Lower lobe of right lung (tissue), 2 donors: ENCODE data around the gene SEMA4B. TPM values are rescaled to one million over a fixed set of nuclear protein-coding genes. Genes with fewer than 3 reads are reported as not detected.
"Not testable (repeated sequence)": the region's sequence is repeated elsewhere in the genome, so short reads cannot be mapped to it uniquely, and the experiment has no call there.

Source experiments
- ATAC-seq, 2 donors: fragments of 200-7000 bp; cut with Tn5 transposase; one replicate each; pipeline ENCODE4 v1.9.1; 2020 to 2022; ENCODE audit warnings: mild to moderate bottlenecking in 2 of 2, moderate library complexity in 2 of 2
- DNase-seq: peaks from one replicate; pipeline ENCODE4 v3.0.0-alpha.2; 2020
- H3K27ac ChIP-seq: fragments of 200-600 bp; one replicate; pipeline ENCODE4 v1.8.0; 2022
- H3K27me3 ChIP-seq: fragments of 200-600 bp; one replicate; pipeline ENCODE4 v1.8.0; 2022; ENCODE audit warnings: low read depth
- H3K36me3 ChIP-seq: fragments of 200-600 bp; one replicate; pipeline ENCODE4 v1.8.0; 2022; ENCODE audit warnings: mild to moderate bottlenecking
- H3K4me1 ChIP-seq: fragments of 200-600 bp; one replicate; pipeline ENCODE4 v1.8.0; 2022
- H3K4me3 ChIP-seq: fragments of 200-600 bp; one replicate; pipeline ENCODE4 v1.8.0; 2022; ENCODE audit warnings: mild to moderate bottlenecking
- H3K9me3 ChIP-seq: fragments of 200-600 bp; one replicate; pipeline ENCODE4 v1.8.0; 2022
- intact Hi-C: fragments of 100-400 bp; cut with DNase I; formaldehyde crosslinking; loops from one replicate; pipeline ENCODE4 v1.11.0; 2022
- total RNA-seq: library from RNA; stranded (reverse); fragmentation: NEBNext Ultra II Directional; extraction: Animal tissue kit (Norgen Biotek cat#: 25700); gene quantifications from one replicate; pipeline ENCODE4 v1.2.1, GENCODE V29; 2021
- TF ChIP-seq, protein P1 (sequence below): fragments of 200-600 bp; IDR thresholded peaks from one replicate; pipeline ENCODE4 v1.8.0; 2022; ENCODE audit warnings: antibody characterized with exemption, mild to moderate bottlenecking
- donor health status: DM: no; HTN: yes; CAD: no; lungs with severe emphysema.

SEMA4B gene
- total RNA-seq, 1 donor from 2014 or later: 48.1 TPM

- Histone ChIP-seq H3K27me3 (no peaks in the 10 kb centered on the region), H3K27ac (no peak overlapping the region), H3K9me3 (no peaks in the 10 kb centered on the region), H3K36me3 (peaks cover 26% of the 10 kb centered on the region), H3K4me1 (peaks cover 4% of the 10 kb centered on the region), H3K4me3 (no peak overlapping the region)
- intact Hi-C loops: no loop called here
- DNase-seq: no peak
- TF ChIP-seq, protein P1, sequence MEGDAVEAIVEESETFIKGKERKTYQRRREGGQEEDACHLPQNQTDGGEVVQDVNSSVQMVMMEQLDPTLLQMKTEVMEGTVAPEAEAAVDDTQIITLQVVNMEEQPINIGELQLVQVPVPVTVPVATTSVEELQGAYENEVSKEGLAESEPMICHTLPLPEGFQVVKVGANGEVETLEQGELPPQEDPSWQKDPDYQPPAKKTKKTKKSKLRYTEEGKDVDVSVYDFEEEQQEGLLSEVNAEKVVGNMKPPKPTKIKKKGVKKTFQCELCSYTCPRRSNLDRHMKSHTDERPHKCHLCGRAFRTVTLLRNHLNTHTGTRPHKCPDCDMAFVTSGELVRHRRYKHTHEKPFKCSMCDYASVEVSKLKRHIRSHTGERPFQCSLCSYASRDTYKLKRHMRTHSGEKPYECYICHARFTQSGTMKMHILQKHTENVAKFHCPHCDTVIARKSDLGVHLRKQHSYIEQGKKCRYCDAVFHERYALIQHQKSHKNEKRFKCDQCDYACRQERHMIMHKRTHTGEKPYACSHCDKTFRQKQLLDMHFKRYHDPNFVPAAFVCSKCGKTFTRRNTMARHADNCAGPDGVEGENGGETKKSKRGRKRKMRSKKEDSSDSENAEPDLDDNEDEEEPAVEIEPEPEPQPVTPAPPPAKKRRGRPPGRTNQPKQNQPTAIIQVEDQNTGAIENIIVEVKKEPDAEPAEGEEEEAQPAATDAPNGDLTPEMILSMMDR: no peak
- ATAC-seq: no peak
Observed at GRCh38 chr15:90243943-90244639, 43.0 kb downstream of the SEMA4B start.

GRCh38 chr15:90248789-90249202, 47.7 kb downstream of the SEMA4B start:
- ATAC-seq: peak in 1 of 2 donors; percentile 18
- Histone ChIP-seq H3K36me3 (no peaks in the 10 kb centered on the region), H3K27me3 (no peaks in the 10 kb centered on the region), H3K27ac (no peak overlapping the region), H3K4me3 (peak overlapping the region; percentile 70), H3K9me3 (no peaks in the 10 kb centered on the region), H3K4me1 (peaks cover 12% of the 10 kb centered on the region)
- TF ChIP-seq, protein P1: no peak
- intact Hi-C loops: no loop called here
- no peak for DNase-seq

DNA sequence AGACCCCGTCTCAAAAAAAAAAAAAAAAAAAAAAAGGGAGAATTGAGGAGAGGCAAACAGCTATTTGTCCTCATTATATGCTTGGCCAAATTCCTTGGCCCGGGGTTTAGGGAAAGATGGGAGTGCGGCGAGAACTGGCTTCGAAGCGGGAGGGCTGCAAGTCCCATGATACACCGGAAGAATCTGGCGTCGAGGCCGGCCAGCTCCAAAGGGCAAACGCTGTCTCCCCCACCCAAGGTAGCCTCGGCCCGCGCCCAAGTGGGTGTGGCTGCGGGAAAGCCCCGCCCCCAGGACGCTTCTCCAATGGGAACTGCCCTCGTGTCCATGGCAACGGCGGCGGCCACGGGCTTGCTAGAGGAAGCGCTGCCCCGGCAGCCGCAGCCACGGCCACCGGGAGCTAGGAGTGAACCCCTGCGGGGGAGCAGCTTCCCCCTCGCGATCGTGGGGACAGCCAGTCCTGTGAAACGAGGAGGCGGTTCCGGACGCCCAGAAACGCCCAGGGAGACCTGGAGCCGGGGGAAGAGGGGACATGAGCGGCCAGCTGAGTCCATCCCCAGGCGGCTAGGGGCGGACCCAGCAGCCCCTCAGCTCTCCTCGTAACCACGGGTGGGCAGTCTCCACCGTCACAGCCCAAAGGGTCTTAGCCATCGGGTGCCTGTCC, 48.2 kb downstream of the SEMA4B start, which contains the start of gene TTLL13:
Gene TTLL13 (plus strand): TSS at position 354 of the 661 bp plus-strand sequence. CDS start 1,075 bp downstream, outside the sequence.
- Histone ChIP-seq H3K27me3 (no peaks in the 10 kb centered on the region), H3K4me1 (peaks cover 12% of the 10 kb centered on the region), H3K27ac (peak within 1 kb of the TSS; percentile 61), H3K4me3 (peak within 1 kb of the TSS; percentile 70), H3K36me3 (no peaks in the 10 kb centered on the region), H3K9me3 (no peaks in the 10 kb centered on the region)
- DNase-seq: peak; percentile 98
- ATAC-seq: peak; percentile 97 to 99
- intact Hi-C loops: no loop called here
- TF ChIP-seq, protein P1: no peak

- intact Hi-C loops: no loop called here
- Histone ChIP-seq H3K4me3 (no peak overlapping the region), H3K4me1 (no peaks in the 10 kb centered on the region), H3K9me3 (no peaks in the 10 kb centered on the region), H3K27ac (no peak overlapping the region), H3K36me3 (no peaks in the 10 kb centered on the region), H3K27me3 (no peaks in the 10 kb centered on the region)
- TF ChIP-seq, protein P1: no peak
- DNase-seq (no peak), ATAC-seq (no peak)
Observed at GRCh38 chr15:90257776-90258175, 56.6 kb downstream of the SEMA4B start.

GRCh38 chr15:90259524-90259923, 58.4 kb downstream of the SEMA4B start:
- H3K9me3 ChIP-seq: no peaks in the 10 kb centered on the region
- H3K4me3 ChIP-seq: no peak overlapping the region
- no peak for ATAC-seq
- no peak overlapping the region for H3K27ac ChIP-seq
- intact Hi-C loops: no loop called here
- TF ChIP-seq, protein P1: no peak
- no peaks in the 10 kb centered on the region for H3K36me3 ChIP-seq
- no peak for DNase-seq
- H3K27me3 ChIP-seq: no peaks in the 10 kb centered on the region
- peaks cover 5% of the 10 kb centered on the region for H3K4me1 ChIP-seq

GRCh38 chr15:90260731-90261130, 59.6 kb downstream of the SEMA4B start:
- intact Hi-C loops, ATAC-seq, H3K4me3 ChIP-seq, H3K27me3 ChIP-seq, H3K36me3 ChIP-seq, H3K4me1 ChIP-seq, DNase-seq, H3K9me3 ChIP-seq, H3K27ac ChIP-seq: not testable (repeated sequence)
